ENCODE data around the gene FGF14. TPM values are rescaled to one million over a fixed set of nuclear protein-coding genes. Genes with fewer than 3 reads are reported as not detected.

FGF14 gene
- total RNA-seq, 1 experiment from 2014 or later, result not detected

- Histone ChIP-seq H3K4me1 (ENCODE audit: insufficient read depth, low read length) (peaks cover 10% of the 10 kb centered on the region), H3K27me3 (ENCODE audit: low read length) (no peaks in the 10 kb centered on the region), H3K4me2 (ENCODE audit: low read length) (no peak overlapping the region), H3K9me3 (ENCODE audit: low read length) (no peaks in the 10 kb centered on the region), H3K9me2 (replicated peaks; ENCODE audit: low read length) (no peaks in the 10 kb centered on the region), H3F3A (ENCODE audit: low read length, unreplicated experiment) (no peaks in the 10 kb centered on the region), H4K20me1 (ENCODE audit: low read length) (no peaks in the 10 kb centered on the region), H3K9ac (ENCODE audit: low read length) (no peak overlapping the region), H3K79me2 (ENCODE audit: low read length) (no peaks in the 10 kb centered on the region), H3K4me3 (ENCODE audit: low read length) (no peak overlapping the region), H3K36me3 (ENCODE audit: low read depth, low read length) (no peaks in the 10 kb centered on the region), H3K27ac (ENCODE audit: low read length) (no peak overlapping the region), H2AFZ (ENCODE audit: low read length) (no peak overlapping the region)
- DNase-seq, result no peak
- CTCF ChIA-PET, result no interaction called here
- POLR2A ChIA-PET (ENCODE audit: unreplicated experiment), result no interaction called here
- no peak for TF ChIP-seq EZH2 (IDR thresholded peaks at IDR 0.05; ENCODE audit: low read length, unreplicated experiment)
- TF ChIP-seq CTCF (conservative IDR thresholded peaks at IDR 0.05; ENCODE audit: low read depth, low read length), result no peak
- no peak for TF ChIP-seq EZH2phosphoT487 (IDR thresholded peaks at IDR 0.05; ENCODE audit: borderline replicate concordance, low read length)
- intact Hi-C loops (cut with micrococcal nuclease), result no loop called here
- ATAC-seq, result no peak
- BruUV-seq (replicated peaks), result no TSS peak
These were observed 210.9 kb downstream of the FGF14 start for GRCh38 chr13:102190930-102191329.

- POLR2A ChIA-PET (ENCODE audit: unreplicated experiment), result no interaction called here
These were observed 214.5 kb downstream of the FGF14 start for GRCh38 chr13:102187313-102187712.

More at GRCh38 chr13:102187313-102187712, 214.5 kb downstream of the FGF14 start:
- H3K9me3 ChIP-seq (ENCODE audit: low read length), result no peaks in the 10 kb centered on the region
- H3K4me2 ChIP-seq (ENCODE audit: low read length), result no peak overlapping the region
- no peak overlapping the region for H3K4me3 ChIP-seq (ENCODE audit: low read length)
- CTCF ChIA-PET, result no interaction called here
- H3K9me2 ChIP-seq (replicated peaks; ENCODE audit: low read length), result no peaks in the 10 kb centered on the region
- no peak for TF ChIP-seq EZH2phosphoT487 (IDR thresholded peaks at IDR 0.05; ENCODE audit: borderline replicate concordance, low read length)
- no peak for TF ChIP-seq EZH2 (IDR thresholded peaks at IDR 0.05; ENCODE audit: low read length, unreplicated experiment)
- no peak for TF ChIP-seq CTCF (conservative IDR thresholded peaks at IDR 0.05; ENCODE audit: low read depth, low read length)
- DNase-seq (no peak), ATAC-seq (no peak)
- H3F3A ChIP-seq (ENCODE audit: low read length, unreplicated experiment), result no peaks in the 10 kb centered on the region
- H2AFZ ChIP-seq (ENCODE audit: low read length), result no peak overlapping the region
- no peaks in the 10 kb centered on the region for H4K20me1 ChIP-seq (ENCODE audit: low read length)
- H3K27me3 ChIP-seq (ENCODE audit: low read length), result peaks cover 13% of the 10 kb centered on the region; the same call in 1 of the 2 replicates
- BruUV-seq (replicated peaks), result no TSS peak
- no peak overlapping the region for H3K27ac ChIP-seq (ENCODE audit: low read length)
- H3K4me1 ChIP-seq (ENCODE audit: insufficient read depth, low read length), result peaks cover 10% of the 10 kb centered on the region
- no peaks in the 10 kb centered on the region for H3K79me2 ChIP-seq (ENCODE audit: low read length)
- intact Hi-C loops (cut with micrococcal nuclease), result no loop called here
- H3K36me3 ChIP-seq (ENCODE audit: low read depth, low read length), result no peaks in the 10 kb centered on the region
- H3K9ac ChIP-seq (ENCODE audit: low read length), result no peak overlapping the region

All from PC-3 (cell line).